ENCODE data around the gene ADIPOQ.
"Not testable (repeated sequence)": the region's sequence is repeated elsewhere in the genome, so short reads cannot be mapped to it uniquely, and the experiment has no call there.

The ADIPOQ gene

GRCh38 chr3:186842426-186843038, at the start of gene ADIPOQ:
TSS of gene ADIPOQ (plus strand) at chr3:186842710. CDS start at chr3:186853059, 10,349 bp downstream.
- DNase-seq: no peak

- DNase-seq: no peak
Measured at GRCh38 chr3:186798239-186798874, 44.2 kb upstream of the ADIPOQ start.

- DNase-seq: no peak
Measured at GRCh38 chr3:186800285-186800684, 42.2 kb upstream of the ADIPOQ start.

DNA sequence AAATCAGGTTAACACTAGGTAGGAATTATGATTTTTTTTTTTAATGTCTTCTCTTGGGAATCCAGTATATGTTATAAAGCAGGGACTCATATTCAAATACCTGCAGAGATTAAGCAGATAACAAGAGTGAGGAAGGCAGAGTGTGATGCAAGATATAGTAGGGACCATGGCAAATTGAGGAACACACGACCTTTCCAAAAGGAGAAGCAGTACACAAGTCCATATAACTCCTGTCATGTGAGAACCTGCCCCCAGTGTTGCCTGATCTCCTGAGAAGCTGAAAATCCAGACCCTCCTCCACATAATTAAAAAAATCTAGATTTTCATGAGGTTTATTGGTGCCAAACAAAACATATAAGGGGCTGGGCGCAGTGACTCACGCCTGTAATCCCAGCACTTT, 39.8 kb upstream of the ADIPOQ start:
- DNase-seq: no peak

DNA sequence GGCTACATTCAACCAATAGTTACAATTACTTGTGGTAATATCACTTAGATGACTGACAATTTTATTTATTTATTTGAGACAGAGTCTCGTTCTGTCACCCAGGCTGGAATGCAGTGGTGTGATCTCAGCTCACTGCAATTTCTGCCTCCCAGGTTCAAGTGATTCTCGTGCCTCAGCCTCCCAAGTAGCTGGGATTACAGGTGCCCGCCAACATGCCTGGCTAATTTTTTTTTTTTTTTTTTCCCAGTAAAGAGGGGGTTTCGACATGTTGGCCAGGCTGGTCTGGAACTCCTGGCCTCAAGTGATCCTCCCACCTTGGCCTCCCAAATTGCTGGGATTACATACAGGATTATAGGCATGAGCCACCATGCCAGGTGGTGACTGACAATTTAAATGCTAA, 39.1 kb upstream of the ADIPOQ start:
- DNase-seq: not testable (repeated sequence)

DNA sequence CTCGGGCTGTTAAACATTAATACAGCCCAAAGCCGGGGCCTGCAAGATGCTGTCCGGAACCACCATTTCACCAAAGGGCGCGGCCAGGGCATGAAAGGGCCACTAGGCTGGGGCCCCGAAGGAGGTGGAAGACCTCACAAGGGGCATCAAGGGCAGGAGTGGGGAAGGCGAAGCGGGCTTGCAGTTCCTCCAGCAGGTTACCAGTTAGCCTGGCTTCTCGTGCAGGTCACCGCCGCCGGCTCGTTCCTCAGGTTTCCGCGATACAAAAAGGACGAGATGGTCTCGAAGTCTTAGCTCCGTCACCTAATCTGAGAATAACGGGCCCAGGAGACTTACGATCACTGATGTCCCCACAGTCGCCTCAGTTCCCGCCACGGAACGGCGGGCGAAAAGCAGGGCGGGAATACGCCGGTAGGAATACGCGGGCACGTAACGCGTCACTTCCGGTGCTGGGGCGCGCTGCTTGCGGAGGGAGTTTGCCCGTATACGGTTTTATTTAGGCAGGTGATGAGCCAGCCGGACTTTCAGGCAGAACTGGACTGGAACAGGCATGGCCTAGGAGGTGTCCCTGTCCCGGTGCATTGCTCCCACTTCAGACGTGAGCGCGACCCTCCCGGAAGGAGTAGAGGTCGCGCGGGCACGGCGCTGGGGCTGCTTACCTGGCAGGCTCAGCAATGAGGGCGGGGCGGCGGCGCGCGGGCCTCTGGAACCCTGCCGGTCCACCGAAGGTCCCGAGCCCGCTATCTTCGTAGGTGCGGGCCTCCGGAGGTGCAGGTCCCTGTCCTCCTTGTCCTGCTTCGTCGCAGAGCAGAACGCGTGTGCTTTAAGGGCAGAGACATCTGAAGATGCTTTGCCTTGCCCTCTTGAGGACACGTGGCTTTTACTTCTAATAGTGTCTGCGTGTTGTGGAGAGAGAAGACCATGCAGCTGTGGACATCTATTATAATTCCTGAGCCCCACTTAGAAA, 36.1 kb upstream of the ADIPOQ start, which contains the start of gene RFC4:
Gene RFC4, minus strand, starts transcription at position 394 of the 967 bp plus-strand sequence. CDS start 1,769 bp downstream, outside the sequence.
- DNase-seq: peak; percentile 76 to 80

GRCh38 chr3:186807231-186807630, 35.3 kb upstream of the ADIPOQ start:
- peak in 1 of 2 donors; percentile 24 for DNase-seq

- no peak for DNase-seq
Measured at GRCh38 chr3:186810336-186810996, 32.0 kb upstream of the ADIPOQ start.

DNA sequence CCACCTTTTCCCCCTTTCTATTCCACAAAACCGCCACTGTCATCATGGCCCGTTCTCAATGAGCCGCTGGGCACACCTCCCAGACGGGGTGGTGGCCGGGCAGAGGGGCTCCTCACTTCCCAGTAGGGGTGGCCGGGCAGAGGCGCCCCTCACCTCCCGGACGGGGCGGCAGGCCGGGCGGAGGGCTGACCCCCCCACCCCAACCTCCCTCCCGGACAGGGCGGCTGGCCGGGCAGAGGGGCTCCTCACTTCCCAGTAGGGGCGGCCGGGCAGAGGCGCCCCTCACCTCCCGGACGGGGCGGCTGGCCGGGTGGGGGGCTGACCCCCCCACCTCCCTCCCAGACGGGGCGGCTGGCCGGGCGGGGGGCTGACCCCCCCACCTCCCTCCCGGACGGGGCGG, 31.2 kb upstream of the ADIPOQ start:
- DNase-seq: not testable (repeated sequence)

- no peak for DNase-seq
Measured at GRCh38 chr3:186814100-186814499, 28.4 kb upstream of the ADIPOQ start.

DNA sequence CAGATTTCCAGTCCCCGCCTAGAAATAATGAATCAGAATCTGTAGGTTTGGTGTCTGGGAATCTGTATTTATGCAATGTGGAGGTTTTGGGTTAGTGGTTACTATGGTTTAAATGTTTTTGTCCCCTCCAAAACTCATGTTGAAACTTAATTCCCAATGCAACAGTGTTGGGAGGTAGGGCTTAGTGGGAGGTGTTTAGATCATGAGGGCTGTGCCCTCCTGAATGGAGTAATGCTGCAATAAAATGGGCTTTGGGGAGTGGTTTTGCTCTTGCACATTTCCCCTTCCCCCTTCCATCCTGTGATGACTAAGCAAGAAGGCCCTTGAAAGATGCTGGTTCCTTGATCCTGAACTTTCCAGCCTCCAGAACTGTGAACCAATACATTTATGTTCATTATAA, 27.1 kb upstream of the ADIPOQ start:
- DNase-seq: no peak

DNA sequence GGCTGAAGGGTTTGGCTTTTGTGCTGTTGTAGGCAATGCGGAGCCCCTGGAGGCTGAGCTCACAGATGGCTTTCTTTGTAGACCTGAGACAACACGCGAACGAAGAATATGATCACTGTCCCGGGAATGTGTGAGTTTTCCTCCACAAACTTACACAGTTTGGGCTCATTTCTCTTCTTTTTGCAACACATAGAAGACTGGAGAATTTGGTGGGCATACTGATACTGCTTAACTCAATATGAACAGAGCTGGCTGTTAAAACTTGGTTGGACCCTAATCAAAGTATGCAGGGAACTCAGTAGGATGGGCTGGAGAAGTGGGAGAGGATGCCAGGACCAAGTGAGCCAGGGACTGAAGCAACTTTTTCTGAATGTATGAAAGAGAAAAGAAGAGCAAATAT, 24.0 kb upstream of the ADIPOQ start:
- no peak for DNase-seq

DNA sequence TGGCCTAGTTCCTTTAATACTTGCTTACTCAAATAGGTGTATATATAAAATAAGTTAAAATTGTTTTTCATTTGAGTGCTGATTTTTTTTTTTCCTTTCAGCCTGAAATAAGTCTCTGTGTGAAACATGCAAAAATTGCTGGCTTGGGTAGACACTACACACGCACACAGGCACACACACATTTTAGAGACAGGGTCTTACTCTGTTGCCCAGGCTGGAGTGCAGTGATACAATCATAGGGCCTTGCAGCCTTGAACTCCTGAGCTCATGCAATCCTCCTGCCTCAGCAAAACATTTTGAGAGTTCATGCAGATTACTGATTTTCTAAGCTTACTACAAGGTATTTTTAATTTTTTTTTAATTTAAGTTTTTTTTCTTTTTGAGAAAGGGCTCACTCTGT, 23.6 kb upstream of the ADIPOQ start:
- DNase-seq: no peak

DNA sequence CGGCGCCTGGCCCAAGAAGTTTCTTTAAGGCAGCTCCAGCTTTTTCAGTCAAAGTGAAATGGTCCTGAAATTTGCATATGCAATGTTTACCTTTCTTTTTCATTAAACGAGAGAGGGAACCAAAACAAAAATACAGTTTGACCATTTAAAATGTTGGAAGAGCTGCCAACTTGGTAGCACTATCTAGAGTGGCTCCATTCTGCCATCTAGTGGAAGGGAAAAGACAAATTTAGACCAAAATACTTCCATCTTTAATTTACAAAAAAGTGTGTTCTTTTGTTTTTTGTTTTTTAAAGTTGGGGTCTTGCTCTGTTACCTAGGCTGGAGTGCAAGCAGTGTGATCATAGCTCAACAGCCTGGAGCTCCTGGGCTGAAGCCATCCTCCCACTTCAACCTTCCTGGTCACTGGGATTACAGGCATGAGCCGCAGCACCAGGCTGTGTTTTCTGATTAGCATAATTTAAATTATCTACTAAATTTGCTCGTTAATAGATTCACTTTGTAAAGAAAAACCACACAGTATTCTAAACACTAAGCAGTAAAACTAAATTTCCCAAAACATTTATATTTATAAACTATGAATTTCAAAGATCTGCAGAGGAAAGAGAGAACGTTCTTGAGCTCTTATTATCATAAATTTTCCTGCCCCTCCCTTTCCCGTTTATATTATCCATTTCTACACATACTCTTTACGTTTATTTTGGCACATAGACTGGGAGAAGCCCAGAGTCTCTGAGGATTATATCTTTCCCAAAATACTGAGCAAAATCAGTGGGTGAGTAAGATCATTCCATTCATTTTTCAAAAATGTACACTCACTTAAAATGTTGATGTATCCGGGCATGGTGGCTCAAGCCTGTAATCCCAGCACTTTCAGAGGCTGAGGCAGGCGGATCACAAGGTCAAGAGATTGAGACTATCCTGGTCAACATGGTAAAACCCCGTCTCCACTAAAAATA, 20.8 kb upstream of the ADIPOQ start:
- peak in 1 of 2 donors; percentile 64 for DNase-seq

- not testable (repeated sequence) for DNase-seq
Measured at GRCh38 chr3:186822388-186822759, 20.1 kb upstream of the ADIPOQ start.

DNA sequence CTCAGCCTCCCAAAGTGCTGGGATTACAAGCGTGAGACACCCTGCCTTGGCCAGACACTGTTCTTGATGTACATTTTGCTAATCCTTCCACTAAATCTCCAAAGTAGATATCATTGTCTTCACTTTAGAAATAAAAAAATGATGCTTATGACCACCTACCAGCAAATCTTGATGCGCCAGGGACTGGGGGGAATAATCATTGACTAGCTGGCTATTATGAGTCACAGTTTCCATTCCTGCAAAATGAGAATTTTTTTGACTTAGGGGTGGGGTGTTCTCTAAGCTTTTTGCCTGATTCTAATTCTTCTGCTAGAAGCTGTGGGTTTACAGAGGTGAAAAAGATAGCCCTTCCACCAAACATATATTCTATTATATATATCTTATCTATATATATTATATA, 19.1 kb upstream of the ADIPOQ start:
- DNase-seq: no peak

DNA sequence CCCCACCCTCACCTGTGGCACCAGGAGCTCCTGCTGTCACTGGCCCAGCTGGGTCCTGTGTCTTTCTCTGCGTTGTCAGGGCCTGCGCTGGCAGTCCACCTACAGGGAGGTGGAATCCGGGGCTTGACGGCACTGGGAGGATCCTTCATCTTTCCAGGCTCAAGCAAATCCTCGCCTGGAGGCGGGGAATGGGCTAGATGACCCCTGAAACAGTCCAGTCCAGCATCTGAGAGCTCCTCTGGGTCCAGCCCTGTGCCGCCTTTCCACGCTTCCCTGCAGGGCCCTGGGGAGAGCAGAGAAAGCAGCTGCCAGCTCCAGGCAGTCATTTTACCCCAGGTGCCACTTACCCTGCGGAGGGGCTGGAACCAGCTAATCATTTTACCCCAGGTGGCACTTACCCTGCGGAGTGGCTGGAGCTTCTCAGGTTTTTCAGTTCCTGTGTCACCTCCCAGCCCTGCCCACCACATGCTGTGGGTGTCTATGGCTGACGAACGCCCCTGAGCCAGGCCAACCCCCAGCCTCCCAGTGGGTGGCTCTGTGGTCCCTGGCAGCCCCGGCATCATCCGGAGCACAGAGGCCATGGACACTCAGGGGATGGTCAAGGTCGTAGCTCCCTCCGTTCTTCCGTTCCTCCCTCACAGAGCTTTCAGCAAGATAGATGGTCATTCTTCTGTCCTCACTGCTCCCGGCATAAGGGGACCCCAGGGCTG, 17.9 kb upstream of the ADIPOQ start:
- DNase-seq: no peak

DNA sequence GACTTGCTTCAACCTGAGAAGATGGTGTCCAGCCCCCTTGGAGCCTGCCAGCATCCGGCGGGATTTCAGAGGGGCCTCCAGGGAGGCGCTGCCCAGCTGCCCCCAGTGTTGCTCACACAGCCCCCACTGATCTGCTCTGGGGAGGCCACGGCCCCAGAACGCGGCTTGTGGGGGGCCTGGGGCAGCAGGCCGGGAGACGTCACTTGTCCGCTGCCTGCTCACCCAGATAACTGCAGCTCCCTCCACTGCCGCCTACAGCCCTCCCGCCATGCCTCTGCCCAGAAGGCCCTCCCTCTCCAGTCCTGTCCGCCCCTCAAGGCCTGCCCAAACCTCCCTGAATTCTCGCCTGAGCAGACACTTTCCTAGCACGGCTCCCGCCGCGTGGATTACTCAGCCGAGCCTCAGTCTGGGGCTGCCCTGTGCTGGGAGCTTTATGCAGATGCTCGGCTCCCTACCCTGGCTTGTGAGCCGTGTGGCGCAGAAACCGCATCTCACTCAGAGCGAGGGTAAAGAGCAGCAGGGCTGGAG, 17.2 kb upstream of the ADIPOQ start:
- DNase-seq: no peak

DNA sequence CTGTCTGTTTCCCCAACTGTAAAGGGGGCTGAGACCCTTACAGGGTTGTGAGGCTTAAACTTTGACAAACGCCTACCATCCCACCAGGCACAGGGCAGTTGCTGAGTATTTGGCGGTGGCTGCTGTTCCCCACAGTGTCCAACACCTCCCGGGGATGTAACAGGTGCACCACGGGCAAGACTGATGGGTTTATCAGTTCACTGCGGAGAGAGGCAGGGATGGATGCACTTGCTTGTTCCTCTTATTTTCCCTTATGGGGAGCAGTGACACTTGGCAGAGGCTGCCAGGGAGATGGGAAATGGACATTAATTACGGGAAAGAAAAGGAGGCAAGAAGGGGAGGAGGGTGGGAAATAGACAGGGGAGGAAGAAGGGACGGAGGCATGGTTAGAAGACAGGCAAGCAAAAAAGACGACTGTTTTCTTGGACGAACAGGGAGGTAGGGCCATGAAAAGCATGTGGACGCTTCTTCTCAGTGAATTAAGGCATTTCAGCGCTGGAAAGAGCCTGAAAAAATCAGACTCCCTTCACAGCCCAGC, 16.6 kb upstream of the ADIPOQ start:
- no peak for DNase-seq

DNA sequence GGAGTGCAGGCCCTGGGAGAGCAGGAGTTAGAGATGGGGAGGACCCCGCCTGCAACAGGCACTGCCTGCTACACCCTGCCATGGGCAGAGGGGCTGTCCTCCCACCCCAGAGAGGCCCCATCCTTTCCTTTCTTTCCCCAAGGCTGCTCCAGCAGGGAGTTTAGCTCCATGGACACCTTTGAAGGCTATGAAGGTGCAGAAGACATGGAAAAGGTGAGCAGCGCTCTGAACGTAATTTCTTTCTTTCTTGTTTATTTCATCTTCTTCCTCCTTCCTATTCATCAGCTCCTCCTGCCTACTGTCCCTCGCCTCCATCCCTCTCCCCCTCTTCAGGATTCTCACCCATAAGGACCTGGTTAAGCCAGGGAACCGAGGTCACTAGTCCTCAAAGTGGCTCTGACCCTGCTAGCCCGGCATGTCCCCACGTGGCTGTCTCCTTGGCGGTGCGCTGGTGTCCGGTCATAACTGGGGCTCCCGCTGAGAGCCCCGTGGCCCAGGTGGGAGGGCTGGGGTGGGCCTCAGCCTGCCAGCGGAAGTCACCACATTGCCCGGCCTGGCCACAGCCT, 16.0 kb upstream of the ADIPOQ start:
- DNase-seq: peak in 1 of 2 donors; percentile 20

Measured in CD4-positive, alpha-beta T cell treated with Interleukin-1 beta for 1 hour (primary cell).